Heart left ventricle (tissue), 16 donors: ENCODE data around the gene CCDC192. TPM values are rescaled to one million over a fixed set of nuclear protein-coding genes. Genes with fewer than 3 reads are reported as not detected.
A peak's percentile ranks its signal among the peaks of the same experiment; 100 is the strongest.

Source experiments
- ATAC-seq, 4 donors: fragments of 200-7000 bp; cut with Tn5 transposase; one replicate each; pipeline ENCODE4 v1.9.1; 2020 to 2022; ENCODE audit warnings: moderate library complexity in 4 of 4, mild to moderate bottlenecking in 3 of 4, moderate number of reproducible peaks in 1 of 4
- DNase-seq, 5 donors: peaks; one replicate each; pipeline ENCODE4 v3.0.0-alpha.2; 2020
- H3K27ac ChIP-seq, 12 donors: fragments of 200-600 bp; sonication (generic) in 4 of 12; one replicate each; pipeline versions ENCODE4 v1.5.0 to v1.8.0; 2016 to 2022; ENCODE audit warnings: mild to moderate bottlenecking in 2 of 12
- H3K27me3 ChIP-seq, 9 donors: fragments of 200-600 bp; sonication (generic) in 2 of 9; one replicate each; pipeline versions ENCODE4 v1.5.1 to v1.8.0; 2016 to 2022; ENCODE audit warnings: mild to moderate bottlenecking in 3 of 9
- H3K36me3 ChIP-seq, 9 donors: fragments of 200-600 bp; sonication (generic) in 2 of 9; one replicate each; pipeline versions ENCODE4 v1.5.0 to v1.8.0; 2018 to 2022; ENCODE audit warnings: mild to moderate bottlenecking in 2 of 9
- H3K4me1 ChIP-seq, 12 donors: fragments of 200-600 bp; sonication (generic) in 4 of 12; one replicate each; pipeline versions ENCODE4 v1.5.0 to v1.8.0; 2016 to 2022; ENCODE audit warnings: mild to moderate bottlenecking in 3 of 12
- H3K4me3 ChIP-seq, 12 donors: fragments of 200-600 bp; sonication (generic) in 4 of 12; one replicate each; pipeline versions ENCODE4 v1.5.0 to v1.8.0; 2017 to 2022; ENCODE audit warnings: mild to moderate bottlenecking in 9 of 12, moderate library complexity in 4 of 12
- H3K9me3 ChIP-seq, 12 donors: fragments of 200-600 bp; sonication (generic) in 4 of 12; one replicate each; pipeline versions ENCODE4 v1.5.0 to v1.8.0; 2016 to 2022; ENCODE audit warnings: mild to moderate bottlenecking in 1 of 12
- CTCF ChIP-seq, 12 donors: fragments of 200-600 bp; sonication (generic) in 4 of 12; IDR thresholded peaks; one replicate each; pipeline versions ENCODE4 v1.5.0 to v1.8.0; 2018 to 2022; ENCODE audit warnings: antibody characterized with exemption in 12 of 12, mild to moderate bottlenecking in 5 of 12
- POLR2A ChIP-seq, 2 donors: fragments of 450-650 bp; IDR thresholded peaks; one replicate each; pipeline ENCODE4 v1.6.1; 2017; ENCODE audit warnings: antibody characterized with exemption in 2 of 2, mild to moderate bottlenecking in 2 of 2, moderate library complexity in 2 of 2
- WGBS, 4 donors: extraction: QIAGEN DNeasy Blood & Tissue Kit in 2 of 4; methylation state at CpG; one replicate each; pipeline versions ENCODE4 v1.1.5 to v1.1.7; 2013 to 2018; 5-methylcytosine and 5-hydroxymethylcytosine counted together
- intact Hi-C, 10 donors: fragments of 100-400 bp; cut with DNase I; formaldehyde crosslinking; loops; one replicate each; pipeline versions ENCODE4 v1.11.1 to v1.14.2; 2022
- polyA plus RNA-seq, 2 donors: library from polyadenylated mRNA; stranded (reverse); fragments of 200-250 nt; gene quantifications; one replicate each; pipeline ENCODE4 v1.2.3, GENCODE V29; 2013
- total RNA-seq, 9 donors: library from RNA; depleted of rRNA in 2 of 9; stranded (reverse); fragments of >200 nt in 2 of 9; fragmentation: NEBNext Ultra II Directional in 3 of 9; extraction: Animal tissue kit (Norgen Biotek cat#: 25700) in 3 of 9; gene quantifications; one replicate each; pipeline versions ENCODE4 v1.1.0 to v1.2.4, GENCODE V29; 2016 to 2023
- donor health status: ischemic (EF 13 %, LVEDD 7.1; RV severe dilation, severe dysfunction).
- donor health status: healthy with polysubstance abuse.
- donor health status: DM: no; HTN: yes; CAD: no.
- donor health status: DM: no; HTN: no; CAD: no.
- donor health status: ischemic (EF 25% LVEDD 6.9; RV normal size, moderate dysfunction).
- donor health status: ischemic (EF 25% LVEDD 5.7; RV mildly dilated, moderate dysfunction).
- donor health status: healthy.
- donor health status: DM: yes; HTN: yes; CAD: no.
- donor health status: ischemic (EF 35%, LVEDD 5.7; RV mildly dilated, moderate dysfunction).
- donor health status: nonischemic (EF 11% LVEDD 7.7; RV severe dilation, severe dysfunction).
- donor health status: DM: yes; HTN: yes; CAD: no.
- donor health status: PGD.
- donor health status: ischemic (EF 29% LVEDD 5.4; RV normal size, mild dysfunction).
- donor health status: nonischemic (EF 23%, LVEDD 6.1; RV moderate dilation, normal function).

CCDC192 gene
- total and polyA plus RNA-seq, 11 donors, result 0.07 to 1.3 (median 0.42) TPM; not detected in 8

GRCh38 chr5:127926974-127927373 lies 223.8 kb downstream of the CCDC192 start:
- peaks cover 0 to 9% (median 0%) of the 10 kb centered on the region in 12 donors for H3K4me1 ChIP-seq
- no peaks in the 10 kb centered on the region for H3K36me3 ChIP-seq
- TF ChIP-seq CTCF (IDR thresholded peaks at IDR 0.05) (no peak), POLR2A (IDR thresholded peaks at IDR 0.05) (no peak)
- H3K9me3 ChIP-seq, result no peaks in the 10 kb centered on the region
- no peak overlapping the region for H3K4me3 ChIP-seq
- DNase-seq (no peak), ATAC-seq (no peak)
- no peak overlapping the region for H3K27ac ChIP-seq
- 97 to 99% (median 98%) methylated on average over 3 of the region's 3 CpGs for WGBS, 4 donors
- no peaks in the 10 kb centered on the region for H3K27me3 ChIP-seq
- intact Hi-C loops, result no loop called here

- Histone ChIP-seq H3K27me3 (no peaks in the 10 kb centered on the region), H3K27ac (no peak overlapping the region), H3K36me3 (no peaks in the 10 kb centered on the region), H3K4me3 (no peak overlapping the region), H3K4me1 (peaks cover 0 to 9% (median 0%) of the 10 kb centered on the region in 12 donors), H3K9me3 (no peaks in the 10 kb centered on the region)
- 92 to 100% (median 98%) methylated on average over 4 of the region's 4 CpGs for WGBS, 4 donors
- intact Hi-C loops, result loop anchor here in 1 of 10 donors (2.0 kb wide), 1 partner anchor 15 kb away; no protein-coding TSS in a partner anchor
- no peak for ATAC-seq
- TF ChIP-seq CTCF (IDR thresholded peaks at IDR 0.05) (no peak), POLR2A (IDR thresholded peaks at IDR 0.05) (no peak)
- DNase-seq, result no peak
These were observed 224.9 kb downstream of the CCDC192 start for GRCh38 chr5:127928053-127928452.

GRCh38 chr5:127930311-127930710 lies 227.1 kb downstream of the CCDC192 start:
- H3K36me3 ChIP-seq, result no peaks in the 10 kb centered on the region
- no peak for TF ChIP-seq POLR2A (IDR thresholded peaks at IDR 0.05)
- no peak for TF ChIP-seq CTCF (IDR thresholded peaks at IDR 0.05)
- intact Hi-C loops, result no loop called here
- peaks cover 0 to 9% (median 0%) of the 10 kb centered on the region in 12 donors for H3K4me1 ChIP-seq
- no peaks in the 10 kb centered on the region for H3K9me3 ChIP-seq
- peak in 1 of 4 donors; percentile 39 for ATAC-seq
- peak overlapping the region in 1 of 12 donors; percentile 33 for H3K27ac ChIP-seq
- no peaks in the 10 kb centered on the region for H3K27me3 ChIP-seq
- DNase-seq, result peak in 1 of 5 donors; percentile 23
- H3K4me3 ChIP-seq, result no peak overlapping the region

- H3K36me3 ChIP-seq, result no peaks in the 10 kb centered on the region
- no peaks in the 10 kb centered on the region for H3K9me3 ChIP-seq
- no peak overlapping the region for H3K27ac ChIP-seq
- ATAC-seq (no peak), DNase-seq (no peak)
- H3K27me3 ChIP-seq, result no peaks in the 10 kb centered on the region
- no peak overlapping the region for H3K4me3 ChIP-seq
- intact Hi-C loops, result no loop called here
- H3K4me1 ChIP-seq, result peaks cover 0 to 9% (median 0%) of the 10 kb centered on the region in 12 donors
- TF ChIP-seq CTCF (IDR thresholded peaks at IDR 0.05) (no peak), POLR2A (IDR thresholded peaks at IDR 0.05) (no peak)
- whole genome bisulfite sequencing, 4 donors, result 87 to 100% (median 96%) methylated on average over 1 of the region's 1 CpG
These were observed 228.2 kb downstream of the CCDC192 start for GRCh38 chr5:127931396-127931795.
